ENCODE data around the gene CCT6B.

- no peak for TF ChIP-seq POLR2AphosphoS5 (IDR thresholded peaks at IDR 0.05; ENCODE audit: low read depth, low read length)
- TF ChIP-seq POLR2A (IDR thresholded peaks at IDR 0.05; ENCODE audit: low read depth, low read length), result no peak
Measured at GRCh38 chr17:34894964-34895363, 66.3 kb downstream of the CCT6B start.
